Measurements from ENCODE around the gene LMNTD2.
A peak's percentile ranks its signal among the peaks of the same experiment; 100 is the strongest.

The LMNTD2 gene

DNA sequence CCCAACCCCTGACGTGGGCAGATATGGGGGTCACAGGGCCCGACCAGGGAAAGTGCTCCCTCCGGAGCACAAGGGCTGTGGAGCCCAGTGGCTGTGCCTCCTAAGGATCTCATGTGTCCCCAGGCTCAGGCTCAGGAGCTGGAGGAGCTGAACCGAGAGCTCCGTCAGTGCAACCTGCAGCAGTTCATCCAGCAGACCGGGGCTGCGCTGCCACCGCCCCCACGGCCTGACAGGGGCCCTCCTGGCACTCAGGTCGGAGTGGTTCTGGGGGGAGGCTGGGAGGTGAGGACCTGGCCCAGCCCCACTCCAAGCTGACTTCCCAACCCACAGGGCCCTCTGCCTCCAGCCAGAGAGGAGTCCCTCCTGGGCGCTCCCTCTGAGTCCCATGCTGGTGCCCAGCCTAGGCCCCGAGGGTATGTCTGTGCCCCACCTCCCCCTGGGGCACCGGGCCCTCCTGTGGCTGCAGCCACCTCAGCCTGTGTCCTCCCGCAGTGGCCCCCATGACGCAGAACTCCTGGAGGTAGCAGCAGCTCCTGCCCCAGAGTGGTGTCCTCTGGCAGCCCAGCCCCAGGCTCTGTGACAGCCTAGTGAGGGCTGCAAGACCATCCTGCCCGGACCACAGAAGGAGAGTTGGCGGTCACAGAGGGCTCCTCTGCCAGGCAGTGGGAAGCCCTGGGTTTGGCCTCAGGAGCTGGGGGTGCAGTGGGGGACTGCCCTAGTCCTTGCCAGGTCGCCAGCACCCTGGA, 2.7 kb upstream of the LMNTD2 start:
- Histone ChIP-seq H3K4me3 (ENCODE audit: severe bottlenecking) (no peak overlapping the region), H3K9me3 (ENCODE audit: severe bottlenecking) (no peaks in the 10 kb centered on the region), H3K27me3 (ENCODE audit: insufficient read depth, poor library complexity, severe bottlenecking) (no peaks in the 10 kb centered on the region), H3K36me3 (ENCODE audit: low read depth) (peaks cover 32% of the 10 kb centered on the region), H3K27ac (ENCODE audit: poor library complexity, severe bottlenecking) (peak overlapping the region; percentile 16), H3K4me1 (ENCODE audit: insufficient read depth, poor library complexity, severe bottlenecking) (peaks cover 3% of the 10 kb centered on the region)
- TF ChIP-seq, protein P1, sequence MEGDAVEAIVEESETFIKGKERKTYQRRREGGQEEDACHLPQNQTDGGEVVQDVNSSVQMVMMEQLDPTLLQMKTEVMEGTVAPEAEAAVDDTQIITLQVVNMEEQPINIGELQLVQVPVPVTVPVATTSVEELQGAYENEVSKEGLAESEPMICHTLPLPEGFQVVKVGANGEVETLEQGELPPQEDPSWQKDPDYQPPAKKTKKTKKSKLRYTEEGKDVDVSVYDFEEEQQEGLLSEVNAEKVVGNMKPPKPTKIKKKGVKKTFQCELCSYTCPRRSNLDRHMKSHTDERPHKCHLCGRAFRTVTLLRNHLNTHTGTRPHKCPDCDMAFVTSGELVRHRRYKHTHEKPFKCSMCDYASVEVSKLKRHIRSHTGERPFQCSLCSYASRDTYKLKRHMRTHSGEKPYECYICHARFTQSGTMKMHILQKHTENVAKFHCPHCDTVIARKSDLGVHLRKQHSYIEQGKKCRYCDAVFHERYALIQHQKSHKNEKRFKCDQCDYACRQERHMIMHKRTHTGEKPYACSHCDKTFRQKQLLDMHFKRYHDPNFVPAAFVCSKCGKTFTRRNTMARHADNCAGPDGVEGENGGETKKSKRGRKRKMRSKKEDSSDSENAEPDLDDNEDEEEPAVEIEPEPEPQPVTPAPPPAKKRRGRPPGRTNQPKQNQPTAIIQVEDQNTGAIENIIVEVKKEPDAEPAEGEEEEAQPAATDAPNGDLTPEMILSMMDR (IDR thresholded peaks at IDR 0.05; ENCODE audit: poor library complexity, severe bottlenecking), result no peak
- ATAC-seq (ENCODE audit: low read depth) (no peak), DNase-seq (ENCODE audit: low spot score) (no peak)

DNA sequence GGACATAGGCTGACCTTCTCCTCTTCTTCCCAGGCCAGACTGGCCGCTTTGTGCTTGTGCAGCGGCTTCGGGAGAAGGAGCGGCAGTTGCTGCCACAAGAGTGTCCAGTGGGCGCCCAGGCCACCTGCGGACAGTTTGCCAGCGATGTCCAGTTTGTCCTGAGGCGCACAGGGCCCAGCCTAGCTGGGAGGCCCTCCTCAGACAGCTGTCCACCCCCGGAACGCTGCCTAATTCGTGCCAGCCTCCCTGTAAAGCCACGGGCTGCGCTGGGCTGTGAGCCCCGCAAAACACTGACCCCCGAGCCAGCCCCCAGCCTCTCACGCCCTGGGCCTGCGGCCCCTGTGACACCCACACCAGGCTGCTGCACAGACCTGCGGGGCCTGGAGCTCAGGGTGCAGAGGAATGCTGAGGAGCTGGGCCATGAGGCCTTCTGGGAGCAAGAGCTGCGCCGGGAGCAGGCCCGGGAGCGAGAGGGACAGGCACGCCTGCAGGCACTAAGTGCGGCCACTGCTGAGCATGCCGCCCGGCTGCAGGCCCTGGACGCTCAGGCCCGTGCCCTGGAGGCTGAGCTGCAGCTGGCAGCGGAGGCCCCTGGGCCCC, 1.6 kb upstream of the LMNTD2 start:
- TF ChIP-seq, protein P1 (IDR thresholded peaks at IDR 0.05; ENCODE audit: poor library complexity, severe bottlenecking), result no peak
- H3K4me3 ChIP-seq (ENCODE audit: severe bottlenecking), result peak overlapping the region; percentile 93
- H3K9me3 ChIP-seq (ENCODE audit: severe bottlenecking), result no peaks in the 10 kb centered on the region
- ATAC-seq (ENCODE audit: low read depth) (no peak), DNase-seq (ENCODE audit: low spot score) (no peak)
- H3K4me1 ChIP-seq (ENCODE audit: insufficient read depth, poor library complexity, severe bottlenecking), result peaks cover 3% of the 10 kb centered on the region
- H3K36me3 ChIP-seq (ENCODE audit: low read depth), result peaks cover 29% of the 10 kb centered on the region
- no peaks in the 10 kb centered on the region for H3K27me3 ChIP-seq (ENCODE audit: insufficient read depth, poor library complexity, severe bottlenecking)
- H3K27ac ChIP-seq (ENCODE audit: poor library complexity, severe bottlenecking), result peak overlapping the region; percentile 81

DNA sequence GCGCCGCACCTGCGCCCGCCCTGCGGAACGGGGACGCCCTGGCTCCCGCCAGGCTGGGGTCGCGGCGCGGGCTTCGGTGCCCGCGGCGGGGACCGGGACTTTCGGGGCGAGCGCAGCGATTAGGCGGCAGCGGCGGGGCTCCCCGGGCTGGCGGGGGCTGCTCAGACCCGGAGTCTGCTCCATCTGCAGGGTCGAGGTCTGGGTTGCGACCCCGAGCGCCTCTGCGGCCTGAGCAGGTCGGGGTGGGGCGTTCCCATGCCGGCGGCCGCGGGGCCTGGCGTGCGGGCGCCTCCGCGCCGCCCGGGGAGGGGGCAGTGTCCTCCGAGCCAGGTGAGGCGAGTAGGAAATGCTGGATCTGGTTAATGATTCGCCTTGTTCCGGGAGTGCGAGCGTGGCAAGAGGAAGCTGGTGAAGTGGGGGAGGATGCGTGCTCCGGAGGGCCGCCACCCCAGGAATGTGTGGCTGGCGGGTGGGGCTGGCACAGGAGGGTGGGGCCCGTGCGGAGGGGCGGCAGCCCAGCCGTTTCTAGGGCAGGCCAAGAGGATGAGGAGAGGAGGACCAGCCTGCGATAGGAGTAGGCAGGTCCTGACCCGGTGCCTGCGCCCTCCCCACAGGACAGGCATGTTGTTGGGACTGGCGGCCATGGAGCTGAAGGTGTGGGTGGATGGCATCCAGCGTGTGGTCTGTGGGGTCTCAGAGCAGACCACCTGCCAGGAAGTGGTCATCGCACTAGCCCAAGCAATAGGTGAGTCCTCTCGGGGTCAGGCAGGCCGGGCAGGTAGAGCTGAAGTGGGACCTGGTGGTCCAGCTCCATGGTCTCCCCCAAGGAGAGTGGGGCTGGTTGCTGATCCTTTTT, 838 bp upstream of the LMNTD2 start:
- TF ChIP-seq, protein P1 (IDR thresholded peaks at IDR 0.05; ENCODE audit: poor library complexity, severe bottlenecking), result no peak
- ATAC-seq (ENCODE audit: low read depth) (peak; percentile 48), DNase-seq (ENCODE audit: low spot score) (no peak)
- Histone ChIP-seq H3K4me3 (ENCODE audit: severe bottlenecking) (peak overlapping the region; percentile 93), H3K9me3 (ENCODE audit: severe bottlenecking) (no peaks in the 10 kb centered on the region), H3K27ac (ENCODE audit: poor library complexity, severe bottlenecking) (peak overlapping the region; percentile 81), H3K36me3 (ENCODE audit: low read depth) (peaks cover 22% of the 10 kb centered on the region), H3K27me3 (ENCODE audit: insufficient read depth, poor library complexity, severe bottlenecking) (no peaks in the 10 kb centered on the region), H3K4me1 (ENCODE audit: insufficient read depth, poor library complexity, severe bottlenecking) (no peaks in the 10 kb centered on the region)

DNA sequence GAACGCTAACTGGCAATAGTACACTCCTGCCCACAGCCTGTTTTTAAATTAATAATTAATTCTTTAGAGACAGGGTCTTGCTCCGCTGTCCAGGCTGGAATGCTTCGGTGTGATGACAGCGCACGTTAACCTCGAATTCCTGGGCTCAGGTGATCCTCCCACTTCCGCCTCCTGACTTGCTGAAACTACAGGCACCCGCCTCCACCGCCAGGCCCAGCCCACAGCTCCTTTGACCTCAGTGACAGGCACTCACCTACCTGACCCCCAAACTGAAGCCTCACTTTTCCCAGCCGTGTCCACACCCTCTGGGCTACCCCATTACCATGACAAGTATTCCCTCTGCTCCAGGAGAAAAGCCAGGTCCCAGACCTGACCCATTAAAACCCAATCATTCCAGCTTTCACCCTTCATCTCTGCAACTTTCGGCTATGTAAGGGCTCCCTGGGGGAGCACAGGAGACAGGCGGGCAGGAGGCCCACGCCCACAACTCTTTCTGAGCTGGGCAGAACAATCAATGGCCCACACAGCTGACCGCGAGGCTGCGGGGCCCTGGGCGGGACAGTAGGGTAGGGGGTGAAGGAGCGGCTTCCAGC, 730 bp downstream of the LMNTD2 start:
- no peak for ATAC-seq (ENCODE audit: low read depth)
- no peaks in the 10 kb centered on the region for H3K9me3 ChIP-seq (ENCODE audit: severe bottlenecking)
- no peak for DNase-seq (ENCODE audit: low spot score)
- TF ChIP-seq, protein P1 (IDR thresholded peaks at IDR 0.05; ENCODE audit: poor library complexity, severe bottlenecking), result no peak
- H3K27ac ChIP-seq (ENCODE audit: poor library complexity, severe bottlenecking), result peak overlapping the region; percentile 81
- H3K4me3 ChIP-seq (ENCODE audit: severe bottlenecking), result peak overlapping the region; percentile 93
- peaks cover 15% of the 10 kb centered on the region for H3K36me3 ChIP-seq (ENCODE audit: low read depth)
- no peaks in the 10 kb centered on the region for H3K4me1 ChIP-seq (ENCODE audit: insufficient read depth, poor library complexity, severe bottlenecking)
- peaks cover 7% of the 10 kb centered on the region for H3K27me3 ChIP-seq (ENCODE audit: insufficient read depth, poor library complexity, severe bottlenecking)
